NT2/D1 (cell line): ENCODE measurements around the gene AK5.

ENCODE experiments used
- YY1 ChIP-seq: IDR thresholded peaks from 2 replicates; pipeline ENCODE4 v1.6.1; 2011; ENCODE audit not compliant: insufficient read length, insufficient read depth
- ZNF274 ChIP-seq: IDR thresholded peaks from 2 replicates; pipeline ENCODE4 v1.6.1; 2011; ENCODE audit warnings: mild to moderate bottlenecking, low read depth, low read length

DNA sequence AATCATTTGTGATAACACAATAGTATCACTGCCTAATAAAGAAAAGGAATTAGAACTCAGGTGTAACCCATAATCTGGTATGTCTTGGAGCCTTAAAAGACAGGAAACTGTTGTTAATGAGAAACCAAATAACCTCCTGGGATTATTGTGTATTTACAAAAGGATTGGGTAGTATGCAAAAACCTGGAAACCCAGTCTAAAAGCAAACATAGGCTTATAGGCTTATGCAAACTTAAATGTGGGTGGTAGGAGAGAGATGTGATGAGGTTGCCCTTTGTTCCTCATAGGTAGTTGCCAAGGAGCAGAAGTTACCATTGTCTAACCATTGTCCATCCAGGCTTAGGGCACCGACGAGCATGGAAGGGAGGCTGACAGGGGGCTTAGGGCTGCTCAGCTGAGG, 165.8 kb downstream of the AK5 start:
- TF ChIP-seq ZNF274 = no peak
- no peak for TF ChIP-seq YY1
